Measurements from ENCODE around the gene EPHA4. TPM values are rescaled to one million over a fixed set of nuclear protein-coding genes. Genes with fewer than 3 reads are reported as not detected.

EPHA4 gene
- total and polyA plus RNA-seq, 7 experiments from 2014 or later = 8.3 to 42.8 (median 25.3) TPM

GRCh38 chr2:221425353-221425752 is 146.8 kb downstream of the EPHA4 start:
- H3K27me3 Mint-ChIP-seq = no peaks in the 10 kb centered on the region
- DNase-seq (no peak), ATAC-seq (no peak)
- CTCF ChIA-PET = no interaction called here
- intact Hi-C loops (cut with micrococcal nuclease) = loop anchor here in 1 of 2 donors (10.0 kb wide), 1 partner anchor 89 kb away; no protein-coding TSS in a partner anchor
- Histone ChIP-seq H3K27ac (ENCODE audit: low read depth, low read length) (no peak overlapping the region), H3K9me3 (ENCODE audit: control insufficient read depth in 2 of 3, low read length in 3 of 3) (no peaks in the 10 kb centered on the region), H3K4me1 (ENCODE audit: control insufficient read depth in 2 of 2, insufficient read depth in 2 of 2, low read length in 2 of 2) (peaks cover 0 to 5% of the 10 kb centered on the region in 2 donors), H3K4me3 (ENCODE audit: low read length) (no peak overlapping the region), H3K27me3 (ENCODE audit: control insufficient read depth in 2 of 2, insufficient read depth in 2 of 2, low read length in 2 of 2) (no peaks in the 10 kb centered on the region), H3K36me3 (ENCODE audit: control insufficient read depth in 2 of 3, insufficient read depth in 3 of 3, low read length in 3 of 3) (peaks cover 0 to 4% (median 0%) of the 10 kb centered on the region in 3 experiments)
- POLR2A ChIA-PET = no interaction called here
- H3K4me1 Mint-ChIP-seq = peaks cover 0 to 15% (median 4%) of the 10 kb centered on the region in 7 donors
- no peak overlapping the region for H3K4me3 Mint-ChIP-seq
- H3K27ac Mint-ChIP-seq = peak overlapping the region in 1 of 9 donors; percentile 56
- H3K36me3 Mint-ChIP-seq = peaks cover 0 to 33% (median 24%) of the 10 kb centered on the region in 5 donors
- peaks cover 0 to 4% (median 0%) of the 10 kb centered on the region in 11 donors for H3K9me3 Mint-ChIP-seq

GRCh38 chr2:221423210-221423804 is 148.8 kb downstream of the EPHA4 start:
- H3K27ac Mint-ChIP-seq = peak overlapping the region in 1 of 9 donors; percentile 52
- H3K9me3 Mint-ChIP-seq = peaks cover 0 to 4% (median 0%) of the 10 kb centered on the region in 11 donors
- no peaks in the 10 kb centered on the region for H3K9me3 ChIP-seq (ENCODE audit: control insufficient read depth in 2 of 3, low read length in 3 of 3)
- no peaks in the 10 kb centered on the region for H3K27me3 Mint-ChIP-seq
- no peak overlapping the region for H3K4me3 ChIP-seq (ENCODE audit: low read length)
- no peak overlapping the region for H3K27ac ChIP-seq (ENCODE audit: low read depth, low read length)
- H3K27me3 ChIP-seq (ENCODE audit: control insufficient read depth in 2 of 2, insufficient read depth in 2 of 2, low read length in 2 of 2) = no peaks in the 10 kb centered on the region
- no peak overlapping the region for H3K4me3 Mint-ChIP-seq
- ChIA-PET POLR2A (no interaction called here), CTCF (no interaction called here)
- H3K36me3 Mint-ChIP-seq = peaks cover 0 to 27% (median 21%) of the 10 kb centered on the region in 5 donors
- no peak for ATAC-seq
- intact Hi-C loops (cut with micrococcal nuclease) = loop anchor here in 1 of 2 donors (5.0 to 10.0 kb wide), 2 partner anchors 91 to 149 kb away; partner anchors contain the start of gene EPHA4
- peaks cover 4 to 13% of the 10 kb centered on the region in 2 donors for H3K4me1 ChIP-seq (ENCODE audit: control insufficient read depth in 2 of 2, insufficient read depth in 2 of 2, low read length in 2 of 2)
- peaks cover 2 to 28% (median 17%) of the 10 kb centered on the region in 7 donors for H3K4me1 Mint-ChIP-seq
- DNase-seq = no peak
- H3K36me3 ChIP-seq (ENCODE audit: control insufficient read depth in 2 of 3, insufficient read depth in 3 of 3, low read length in 3 of 3) = peaks cover 0 to under 1% (median 0%) of the 10 kb centered on the region in 3 experiments

GRCh38 chr2:221422516-221423209 is 149.4 kb downstream of the EPHA4 start:
- H3K4me1 Mint-ChIP-seq = peaks cover 2 to 28% (median 17%) of the 10 kb centered on the region in 7 donors
- H3K4me3 ChIP-seq (ENCODE audit: low read length) = no peak overlapping the region
- peaks cover 4 to 13% of the 10 kb centered on the region in 2 donors for H3K4me1 ChIP-seq (ENCODE audit: control insufficient read depth in 2 of 2, insufficient read depth in 2 of 2, low read length in 2 of 2)
- ChIA-PET CTCF (no interaction called here), POLR2A (no interaction called here)
- H3K9me3 ChIP-seq (ENCODE audit: control insufficient read depth in 2 of 3, low read length in 3 of 3) = no peaks in the 10 kb centered on the region
- H3K27ac Mint-ChIP-seq = peak overlapping the region in 1 of 9 donors; percentile 76
- H3K9me3 Mint-ChIP-seq = peaks cover 0 to 4% (median 0%) of the 10 kb centered on the region in 11 donors
- no peaks in the 10 kb centered on the region for H3K27me3 Mint-ChIP-seq
- H3K27ac ChIP-seq (ENCODE audit: low read depth, low read length) = no peak overlapping the region
- intact Hi-C loops (cut with micrococcal nuclease) = loop anchor here in 1 of 2 donors (5.0 to 10.0 kb wide), 2 partner anchors 92 to 150 kb away; partner anchors contain the start of gene EPHA4
- no peaks in the 10 kb centered on the region for H3K36me3 ChIP-seq (ENCODE audit: control insufficient read depth in 2 of 3, insufficient read depth in 3 of 3, low read length in 3 of 3)
- H3K27me3 ChIP-seq (ENCODE audit: control insufficient read depth in 2 of 2, insufficient read depth in 2 of 2, low read length in 2 of 2) = no peaks in the 10 kb centered on the region
- H3K36me3 Mint-ChIP-seq = peaks cover 0 to 27% (median 23%) of the 10 kb centered on the region in 5 donors
- DNase-seq (no peak), ATAC-seq (no peak)
- H3K4me3 Mint-ChIP-seq = no peak overlapping the region

DNA sequence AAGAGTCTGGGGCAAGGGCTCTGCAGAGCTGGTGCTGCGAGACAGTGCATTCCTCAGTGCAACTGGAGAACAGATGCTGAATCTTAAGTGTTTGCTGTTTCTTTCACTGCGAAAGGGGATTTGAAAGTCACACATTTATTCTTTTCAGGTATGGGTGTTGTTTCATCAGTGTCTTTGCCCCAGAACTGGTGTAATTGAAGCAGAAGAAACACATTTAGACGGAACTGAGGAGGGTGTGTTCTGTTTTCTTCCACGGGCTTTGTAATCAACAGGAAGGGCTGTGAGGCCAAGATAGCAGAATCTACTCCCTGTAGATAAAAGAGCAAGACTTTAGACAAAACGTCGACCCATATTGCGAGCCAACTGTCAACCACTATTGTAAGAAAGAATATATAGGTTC is 151.9 kb downstream of the EPHA4 start:
- peak overlapping the region; percentile 53 for H3K27ac ChIP-seq (ENCODE audit: low read depth, low read length)
- CTCF ChIA-PET = no interaction called here
- no peaks in the 10 kb centered on the region for H3K9me3 ChIP-seq (ENCODE audit: control insufficient read depth in 2 of 3, low read length in 3 of 3)
- no peaks in the 10 kb centered on the region for H3K36me3 ChIP-seq (ENCODE audit: control insufficient read depth in 2 of 3, insufficient read depth in 3 of 3, low read length in 3 of 3)
- Mint-ChIP-seq H3K9me3 (peaks cover 0 to 4% (median 0%) of the 10 kb centered on the region in 11 donors), H3K4me1 (peaks cover 2 to 28% (median 17%) of the 10 kb centered on the region in 7 donors), H3K36me3 (peaks cover 0 to 25% (median 16%) of the 10 kb centered on the region in 5 donors), H3K4me3 (peak overlapping the region; percentile 13 to 87 (median 71)), H3K27me3 (peaks cover 0 to 2% (median 0%) of the 10 kb centered on the region in 5 donors), H3K27ac (peak overlapping the region; percentile 76 to 92 (median 90))
- no peak overlapping the region for H3K4me3 ChIP-seq (ENCODE audit: low read length)
- H3K4me1 ChIP-seq (ENCODE audit: control insufficient read depth in 2 of 2, insufficient read depth in 2 of 2, low read length in 2 of 2) = peaks cover 4 to 13% of the 10 kb centered on the region in 2 donors
- DNase-seq (peak in 6 of 9 donors; percentile 4 to 51 (median 28)), ATAC-seq (peak; percentile 64)
- no peaks in the 10 kb centered on the region for H3K27me3 ChIP-seq (ENCODE audit: control insufficient read depth in 2 of 2, insufficient read depth in 2 of 2, low read length in 2 of 2)
- intact Hi-C loops (cut with micrococcal nuclease) = loop anchor here in 1 of 2 donors (5.0 to 10.0 kb wide), 2 partner anchors 95 to 152 kb away; partner anchors contain the start of gene EPHA4
- POLR2A ChIA-PET = interaction anchor here (0.9 to 2.7 kb wide), 4 partner anchors 40 to 153 kb away, joined by 3 to 10 read pairs (median 4); no protein-coding TSS in a partner anchor

GRCh38 chr2:221415789-221416188 is 156.3 kb downstream of the EPHA4 start:
- Histone ChIP-seq H3K4me3 (ENCODE audit: low read length) (no peak overlapping the region), H3K27me3 (ENCODE audit: control insufficient read depth in 2 of 2, insufficient read depth in 2 of 2, low read length in 2 of 2) (no peaks in the 10 kb centered on the region), H3K4me1 (ENCODE audit: control insufficient read depth in 2 of 2, insufficient read depth in 2 of 2, low read length in 2 of 2) (peaks cover 4 to 12% of the 10 kb centered on the region in 2 donors), H3K9me3 (ENCODE audit: control insufficient read depth in 2 of 3, low read length in 3 of 3) (no peaks in the 10 kb centered on the region), H3K36me3 (ENCODE audit: control insufficient read depth in 2 of 3, insufficient read depth in 3 of 3, low read length in 3 of 3) (no peaks in the 10 kb centered on the region), H3K27ac (ENCODE audit: low read depth, low read length) (no peak overlapping the region)
- ChIA-PET CTCF (interaction anchor here (0.9 kb wide), 1 partner anchor 733 kb away, joined by 4 read pairs; no protein-coding TSS in a partner anchor), POLR2A (no interaction called here)
- peaks cover 0 to 16% (median 0%) of the 10 kb centered on the region in 5 donors for H3K36me3 Mint-ChIP-seq
- DNase-seq (no peak), ATAC-seq (no peak)
- H3K27ac Mint-ChIP-seq = no peak overlapping the region
- intact Hi-C loops (cut with micrococcal nuclease) = no loop called here
- no peak overlapping the region for H3K4me3 Mint-ChIP-seq
- H3K27me3 Mint-ChIP-seq = peaks cover 0 to 15% (median 0%) of the 10 kb centered on the region in 5 donors
- peaks cover 0 to 4% (median 0%) of the 10 kb centered on the region in 11 donors for H3K9me3 Mint-ChIP-seq
- H3K4me1 Mint-ChIP-seq = peaks cover 2 to 20% (median 17%) of the 10 kb centered on the region in 7 donors

DNA sequence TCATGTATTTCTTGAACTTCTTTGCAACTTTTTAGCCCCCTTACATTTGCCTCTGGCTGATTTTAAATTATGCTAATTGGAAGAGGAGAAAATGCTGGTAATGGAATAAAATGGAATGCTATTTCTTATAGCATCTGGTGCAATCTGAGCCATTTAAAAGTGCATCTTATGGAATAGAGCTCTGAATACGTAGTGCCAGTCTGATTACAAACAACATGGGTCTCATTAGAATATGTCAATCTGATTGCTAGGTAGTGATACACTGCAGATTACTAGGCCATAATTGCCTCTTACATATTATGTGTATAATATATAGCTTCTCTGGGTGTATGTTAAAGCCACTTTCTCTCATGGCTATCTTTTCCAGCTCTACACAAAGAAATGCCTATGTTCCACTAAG is 159.1 kb downstream of the EPHA4 start:
- H3K36me3 ChIP-seq (ENCODE audit: control insufficient read depth in 2 of 3, insufficient read depth in 3 of 3, low read length in 3 of 3) = no peaks in the 10 kb centered on the region
- Mint-ChIP-seq H3K27ac (no peak overlapping the region), H3K9me3 (peaks cover 0 to 6% (median 0%) of the 10 kb centered on the region in 11 donors), H3K27me3 (peaks cover 4 to 19% (median 8%) of the 10 kb centered on the region in 5 donors), H3K36me3 (peaks cover 0 to 4% (median 0%) of the 10 kb centered on the region in 5 donors), H3K4me3 (no peak overlapping the region), H3K4me1 (no peaks in the 10 kb centered on the region)
- intact Hi-C loops (cut with micrococcal nuclease) = no loop called here
- H3K9me3 ChIP-seq (ENCODE audit: control insufficient read depth in 2 of 3, low read length in 3 of 3) = no peaks in the 10 kb centered on the region
- POLR2A ChIA-PET = no interaction called here
- no peaks in the 10 kb centered on the region for H3K27me3 ChIP-seq (ENCODE audit: control insufficient read depth in 2 of 2, insufficient read depth in 2 of 2, low read length in 2 of 2)
- H3K27ac ChIP-seq (ENCODE audit: low read depth, low read length) = no peak overlapping the region
- no peak for ATAC-seq
- no peak overlapping the region for H3K4me3 ChIP-seq (ENCODE audit: low read length)
- CTCF ChIA-PET = no interaction called here
- no peak for DNase-seq
- no peaks in the 10 kb centered on the region for H3K4me1 ChIP-seq (ENCODE audit: control insufficient read depth in 2 of 2, insufficient read depth in 2 of 2, low read length in 2 of 2)
